H1 (cell line): ENCODE data around the gene GNB1. TPM values are rescaled to one million over a fixed set of nuclear protein-coding genes. Genes with fewer than 3 reads are reported as not detected.

ENCODE experiments used
- CEBPB ChIP-seq: IDR thresholded peaks from 2 replicates; pipeline ENCODE4 v1.6.1; 2012; ENCODE audit warnings: low read depth, low read length
- CHD7 ChIP-seq: fragments of 300-600 bp; sonication (generic); IDR thresholded peaks from 2 replicates; pipeline ENCODE4 v1.7.1; 2012; ENCODE audit warnings: low read length, moderate library complexity, mild to moderate bottlenecking, inconsistent platforms; ENCODE audit not compliant: insufficient replicate concordance
- FOSL1 ChIP-seq: IDR thresholded peaks from 2 replicates; pipeline ENCODE4 v1.6.1; 2011; ENCODE audit warnings: mild to moderate bottlenecking, low read depth, low read length, moderate library complexity; ENCODE audit not compliant: insufficient read depth
- NRF1 ChIP-seq: IDR thresholded peaks from 2 replicates; pipeline ENCODE4 v1.6.1; 2011; ENCODE audit warnings: mild to moderate bottlenecking, low read depth, low read length, improper control_type of control experiment
- RFX5 ChIP-seq: IDR thresholded peaks from 2 replicates; pipeline ENCODE4 v1.6.1; 2011; ENCODE audit warnings: low read depth, low read length, improper control_type of control experiment, borderline replicate concordance
- RNF2 ChIP-seq: fragments of 200-900, 300-1000 bp; sonication (generic); IDR thresholded peaks from 2 replicates; pipeline ENCODE4 v1.7.1; 2016; ENCODE audit warnings: borderline replicate concordance, low read depth, mild to moderate bottlenecking, antibody characterized with exemption, low read length; ENCODE audit not compliant: poor library complexity, severe bottlenecking; ENCODE audit errors: missing control alignments
- SIX5 ChIP-seq: IDR thresholded peaks from 2 replicates; pipeline ENCODE4 v1.6.1; 2011; ENCODE audit warnings: mild to moderate bottlenecking, low read depth, low read length
- polyA plus RNA-seq, 7 experiments: library from polyadenylated mRNA; depleted of rRNA in 3 of 7; stranded (reverse) in 5 of 7; unstranded in 2 of 7; fragments of >200 nt in 5 of 7; fragments of 200-250 nt in 2 of 7; gene quantifications; 1 replicate in 5 of 7; 2 replicates in 1 of 7; 4 replicates in 1 of 7; pipeline versions ENCODE4 v1.2.1 to v1.2.3, GENCODE V29; 2011 to 2013; ENCODE audit warnings: missing spikeins in 2 of 7, mixed read lengths in 2 of 7
- total RNA-seq: library from RNA; stranded (reverse); fragmentation: NEBNext Ultra II Directional; extraction: Animal tissue kit (Norgen Biotek cat#: 25700); gene quantifications from 2 replicates; pipeline ENCODE4 v1.2.1, GENCODE V29; 2021

The GNB1 gene
- total and polyA plus RNA-seq, 2 of the 8 experiments (the other 6 are each of a cell fraction or from before 2014, with no cell fraction given): 343 to 382 TPM

DNA sequence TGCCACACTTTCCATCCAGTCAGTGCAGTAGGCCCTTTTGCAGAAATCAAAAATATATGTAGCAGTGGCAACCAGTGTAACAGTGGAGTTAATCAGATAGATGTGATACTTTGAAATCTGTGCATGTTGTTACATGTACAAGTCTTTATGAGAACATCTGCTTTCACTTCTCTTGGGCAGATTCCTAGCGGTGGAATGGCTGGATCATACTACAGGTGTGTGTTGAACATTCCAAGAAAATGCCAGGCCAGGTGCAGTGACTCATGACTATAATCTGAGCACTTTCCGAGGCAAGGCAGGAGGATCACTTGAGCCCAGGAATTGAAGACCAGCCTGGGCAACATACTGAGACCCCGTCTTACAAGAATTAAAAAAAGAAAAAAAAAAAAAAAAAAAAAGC lies 55.3 kb downstream of the GNB1 start (continued):
- no peak for TF ChIP-seq CHD7
- no peak for TF ChIP-seq NRF1
- TF ChIP-seq FOSL1: no peak
- no peak for TF ChIP-seq RNF2
- no peak for TF ChIP-seq RFX5
- TF ChIP-seq SIX5: no peak
- no peak for TF ChIP-seq CEBPB
